Thyroid gland (tissue), 4 donors: ENCODE data around the gene TSLP. TPM values are rescaled to one million over a fixed set of nuclear protein-coding genes. Genes with fewer than 3 reads are reported as not detected.
A peak's percentile ranks its signal among the peaks of the same experiment; 100 is the strongest.

Experiments used
- DNase-seq, 2 donors: peaks; one replicate each; pipeline ENCODE4 v3.0.0-alpha.2; 2019
- H3K27ac ChIP-seq, 3 donors: fragments of 200-600 bp; sonication (generic); 1 replicate in 2 of 3; 2 replicates in 1 of 3; pipeline ENCODE4 v1.5.1; 2016 to 2019; ENCODE audit warnings: mild to moderate bottlenecking in 1 of 3, moderate library complexity in 1 of 3
- H3K27me3 ChIP-seq: fragments of 200-600 bp; sonication (generic); one replicate; pipeline ENCODE4 v1.5.1; 2019
- H3K36me3 ChIP-seq, 2 donors: fragments of 200-600 bp; sonication (generic); one replicate each; pipeline ENCODE4 v1.5.1; 2016 to 2019
- H3K4me1 ChIP-seq, 2 donors: fragments of 200-600 bp; sonication (generic); one replicate each; pipeline ENCODE4 v1.5.1; 2017 to 2019
- H3K4me3 ChIP-seq, 3 donors: fragments of 200-600 bp; sonication (generic); replicated peaks in 1 of 3; 1 replicate in 2 of 3; 2 replicates in 1 of 3; pipeline ENCODE4 v1.5.1; 2016; ENCODE audit warnings: mild to moderate bottlenecking in 1 of 3
- H3K9me3 ChIP-seq: fragments of 200-600 bp; sonication (generic); one replicate; pipeline ENCODE4 v1.5.1; 2017
- POLR2A ChIP-seq, 2 donors: fragments of 450-650 bp; IDR thresholded peaks; one replicate each; pipeline ENCODE4 v1.6.1; 2017; ENCODE audit warnings: antibody characterized with exemption in 2 of 2, mild to moderate bottlenecking in 2 of 2, moderate library complexity in 1 of 2
- WGBS, 2 donors: methylation state at CpG; one replicate each; pipeline ENCODE4 v1.1.5; 2017; 5-methylcytosine and 5-hydroxymethylcytosine counted together
- intact Hi-C: fragments of 100-400 bp; cut with DNase I; formaldehyde crosslinking; loops from one replicate; pipeline ENCODE4 v1.15.1; 2023
- total RNA-seq, 4 donors: library from RNA; depleted of rRNA; stranded (reverse); fragments of >200 nt; gene quantifications; one replicate each; pipeline ENCODE4 v1.2.3, GENCODE V29; 2016
- TF ChIP-seq, protein P1 (sequence below), 6 experiments: fragments of 200-600 bp in 3 of 6; fragments of 450-650 bp in 3 of 6; sonication (generic) in 3 of 6; IDR thresholded peaks; one replicate each; pipeline ENCODE4 v1.5.1; 2016 to 2019; ENCODE audit warnings: antibody characterized with exemption in 6 of 6, mild to moderate bottlenecking in 2 of 6, inconsistent platforms in 1 of 6, moderate library complexity in 1 of 6

The TSLP gene
- total RNA-seq, 4 donors from 2014 or later = 0.11 to 0.81 (median 0.26) TPM

DNA sequence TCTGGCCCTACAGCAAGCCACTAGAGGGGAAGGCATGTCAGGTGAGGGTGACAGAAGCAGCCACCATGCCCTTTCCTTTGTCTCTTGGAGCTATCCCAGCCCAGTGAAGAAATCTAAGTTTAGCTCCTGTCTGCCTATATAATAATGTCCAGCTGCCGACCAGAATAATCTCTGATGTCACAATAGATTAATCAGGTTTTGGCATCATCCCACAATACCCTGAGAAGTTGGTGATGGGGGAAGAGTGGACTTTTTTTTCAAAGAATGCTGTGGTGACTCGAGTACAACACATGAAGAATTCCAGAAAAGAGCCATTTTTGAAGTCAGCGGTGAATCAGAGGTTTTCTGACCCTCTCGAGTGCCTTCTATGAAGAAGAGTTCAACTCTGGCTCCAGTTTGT, 1.7 kb upstream of the TSLP start:
- H3K4me1 ChIP-seq = peaks cover 0 to 9% of the 10 kb centered on the region in 2 donors
- no peak for DNase-seq
- TF ChIP-seq POLR2A (IDR thresholded peaks at IDR 0.05) = no peak
- TF ChIP-seq, protein P1, sequence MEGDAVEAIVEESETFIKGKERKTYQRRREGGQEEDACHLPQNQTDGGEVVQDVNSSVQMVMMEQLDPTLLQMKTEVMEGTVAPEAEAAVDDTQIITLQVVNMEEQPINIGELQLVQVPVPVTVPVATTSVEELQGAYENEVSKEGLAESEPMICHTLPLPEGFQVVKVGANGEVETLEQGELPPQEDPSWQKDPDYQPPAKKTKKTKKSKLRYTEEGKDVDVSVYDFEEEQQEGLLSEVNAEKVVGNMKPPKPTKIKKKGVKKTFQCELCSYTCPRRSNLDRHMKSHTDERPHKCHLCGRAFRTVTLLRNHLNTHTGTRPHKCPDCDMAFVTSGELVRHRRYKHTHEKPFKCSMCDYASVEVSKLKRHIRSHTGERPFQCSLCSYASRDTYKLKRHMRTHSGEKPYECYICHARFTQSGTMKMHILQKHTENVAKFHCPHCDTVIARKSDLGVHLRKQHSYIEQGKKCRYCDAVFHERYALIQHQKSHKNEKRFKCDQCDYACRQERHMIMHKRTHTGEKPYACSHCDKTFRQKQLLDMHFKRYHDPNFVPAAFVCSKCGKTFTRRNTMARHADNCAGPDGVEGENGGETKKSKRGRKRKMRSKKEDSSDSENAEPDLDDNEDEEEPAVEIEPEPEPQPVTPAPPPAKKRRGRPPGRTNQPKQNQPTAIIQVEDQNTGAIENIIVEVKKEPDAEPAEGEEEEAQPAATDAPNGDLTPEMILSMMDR (IDR thresholded peaks at IDR 0.05) = no peak
- no peaks in the 10 kb centered on the region for H3K36me3 ChIP-seq
- no peak overlapping the region for H3K4me3 ChIP-seq
- no peak overlapping the region for H3K27ac ChIP-seq
- intact Hi-C loops = no loop called here
- 40 to 48% methylated on average over 4 of the region's 4 CpGs for WGBS, 2 donors
- H3K27me3 ChIP-seq = no peaks in the 10 kb centered on the region
- H3K9me3 ChIP-seq = no peaks in the 10 kb centered on the region

DNA sequence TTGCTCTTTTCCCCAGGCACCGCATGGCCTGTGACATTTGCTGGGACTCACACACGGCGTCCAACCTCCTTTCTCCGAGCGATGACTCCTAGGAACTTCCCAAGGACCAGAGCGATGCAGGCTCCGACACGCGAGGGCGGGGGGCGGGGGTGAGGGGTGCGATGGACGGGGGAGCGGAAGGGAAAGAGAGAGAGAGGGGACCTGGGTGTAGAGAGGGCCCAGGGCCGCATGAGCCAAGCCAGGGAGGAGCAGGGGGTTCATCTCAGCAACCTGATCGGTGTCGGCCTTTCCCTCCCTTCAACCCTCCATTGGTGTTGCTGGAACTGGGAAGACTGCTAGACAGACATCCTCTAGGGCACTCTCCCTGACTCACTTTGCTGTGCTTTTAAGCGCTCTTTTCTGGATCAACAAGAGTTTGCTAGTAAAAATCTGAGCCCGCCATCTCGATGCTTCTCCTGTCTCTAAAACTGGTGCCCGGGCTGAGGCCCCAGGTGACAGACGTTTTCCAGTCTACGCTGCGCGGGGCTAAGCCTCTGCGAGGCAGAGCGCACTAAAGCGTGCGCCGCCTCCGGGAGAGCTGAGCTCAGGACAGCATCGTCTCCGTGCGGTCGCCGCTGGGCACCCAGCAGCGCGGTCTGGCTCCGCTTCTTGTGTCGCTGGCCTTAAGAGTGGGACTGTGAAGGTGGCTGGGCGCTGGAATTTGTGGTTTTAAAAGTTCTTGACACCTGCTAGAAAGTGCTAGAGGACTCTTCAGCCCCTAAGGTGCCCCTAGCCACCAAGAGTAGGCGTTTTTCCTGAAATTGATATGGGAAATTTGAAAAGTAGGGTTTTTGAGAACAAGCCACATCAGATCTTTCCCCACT, 1.0 kb upstream of the TSLP start:
- Histone ChIP-seq H3K4me1 (peaks cover 0 to 9% of the 10 kb centered on the region in 2 donors), H3K9me3 (no peaks in the 10 kb centered on the region), H3K4me3 (no peak overlapping the region), H3K27me3 (no peaks in the 10 kb centered on the region), H3K36me3 (no peaks in the 10 kb centered on the region), H3K27ac (no peak overlapping the region)
- DNase-seq = peak; percentile 34 to 35
- WGBS, 2 donors = 4 to 8% methylated on average over 30 to 41 of the region's 42 CpGs
- intact Hi-C loops = no loop called here
- TF ChIP-seq, protein P1 (IDR thresholded peaks at IDR 0.05) = no peak
- TF ChIP-seq POLR2A (IDR thresholded peaks at IDR 0.05) = no peak

DNA sequence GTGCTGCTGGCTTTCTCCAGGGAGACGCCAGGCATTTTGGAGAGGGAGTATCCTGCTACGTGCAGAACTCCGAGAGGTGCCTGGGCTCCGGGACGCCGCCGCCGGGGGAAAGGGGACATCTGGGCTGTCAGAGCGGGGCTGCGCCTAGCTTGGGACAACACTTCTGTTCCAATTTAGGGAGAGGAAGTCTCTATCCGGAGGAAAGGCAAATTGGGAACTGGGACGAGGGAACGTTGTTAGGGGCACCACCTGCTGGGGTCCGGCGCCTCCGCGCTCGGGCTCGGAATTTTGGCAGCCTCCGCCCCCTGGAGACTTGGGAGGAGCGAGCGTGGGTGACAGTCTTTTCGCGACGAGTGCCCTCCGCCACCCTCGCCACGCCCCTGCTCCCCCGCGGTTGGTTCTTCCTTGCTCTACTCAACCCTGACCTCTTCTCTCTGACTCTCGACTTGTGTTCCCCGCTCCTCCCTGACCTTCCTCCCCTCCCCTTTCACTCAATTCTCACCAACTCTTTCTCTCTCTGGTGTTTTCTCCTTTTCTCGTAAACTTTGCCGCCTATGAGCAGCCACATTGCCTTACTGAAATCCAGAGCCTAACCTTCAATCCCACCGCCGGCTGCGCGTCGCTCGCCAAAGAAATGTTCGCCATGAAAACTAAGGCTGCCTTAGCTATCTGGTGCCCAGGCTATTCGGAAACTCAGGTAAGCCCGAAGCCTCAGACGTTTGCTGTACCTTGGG, 1.6 kb downstream of the TSLP start:
- H3K27ac ChIP-seq = no peak overlapping the region
- DNase-seq = peak; percentile 77 to 78
- no peaks in the 10 kb centered on the region for H3K27me3 ChIP-seq
- intact Hi-C loops = no loop called here
- H3K4me1 ChIP-seq = peaks cover 0 to 9% of the 10 kb centered on the region in 2 donors
- peak overlapping the region; percentile 19 to 60 (median 30) for H3K4me3 ChIP-seq
- TF ChIP-seq POLR2A (IDR thresholded peaks at IDR 0.05) = no peak
- TF ChIP-seq, protein P1 (IDR thresholded peaks at IDR 0.05) = peak in 1 of 6 experiments; percentile 7
- 1% methylated on average over 42 to 44 of the region's 44 CpGs for WGBS, 2 donors
- H3K9me3 ChIP-seq = no peaks in the 10 kb centered on the region
- H3K36me3 ChIP-seq = no peaks in the 10 kb centered on the region

DNA sequence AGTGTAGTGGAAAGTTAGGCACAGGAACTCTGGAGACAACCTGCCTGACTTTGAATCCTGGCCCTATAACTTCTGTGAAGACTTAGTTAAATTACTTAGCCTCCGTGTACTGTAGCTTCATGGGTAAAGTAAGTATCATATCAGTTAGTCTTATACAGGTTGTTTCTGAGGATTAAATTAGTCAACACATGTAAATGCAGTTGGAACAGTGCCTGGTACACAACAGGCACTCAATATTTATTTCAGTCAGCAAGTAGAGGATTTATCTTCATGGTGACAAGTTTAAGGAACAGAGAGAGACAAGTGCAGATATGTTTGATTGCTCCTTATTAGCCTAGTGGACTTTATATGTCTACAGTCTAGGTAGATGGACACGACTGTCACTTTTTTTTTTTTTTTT, 2.7 kb downstream of the TSLP start:
- 77 to 80% methylated on average over 2 of the region's 2 CpGs for WGBS, 2 donors
- Histone ChIP-seq H3K27me3 (no peaks in the 10 kb centered on the region), H3K4me3 (no peak overlapping the region), H3K36me3 (no peaks in the 10 kb centered on the region), H3K9me3 (no peaks in the 10 kb centered on the region), H3K4me1 (peaks cover 0 to 9% of the 10 kb centered on the region in 2 donors), H3K27ac (no peak overlapping the region)
- TF ChIP-seq, protein P1 (IDR thresholded peaks at IDR 0.05) = no peak
- TF ChIP-seq POLR2A (IDR thresholded peaks at IDR 0.05) = no peak
- no peak for DNase-seq
- intact Hi-C loops = no loop called here

DNA sequence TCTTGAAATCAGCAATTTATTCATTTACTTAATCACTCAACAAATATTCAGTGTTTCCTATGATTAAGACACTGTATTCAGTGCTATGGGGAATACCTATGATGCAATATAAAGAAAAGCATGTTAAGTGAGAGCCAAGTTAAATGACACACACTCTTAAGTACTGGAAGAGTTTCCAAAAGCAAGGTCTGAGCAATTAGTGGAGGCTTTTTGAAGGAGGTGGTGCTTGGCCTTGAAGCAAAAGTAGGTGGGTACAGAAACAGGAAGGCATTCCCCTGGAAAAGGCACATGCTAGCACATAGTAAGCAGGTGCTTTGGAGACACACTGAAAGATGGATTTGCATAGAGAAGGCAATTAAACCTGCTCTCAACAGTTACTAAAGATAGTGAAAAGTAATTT, 4.0 kb downstream of the TSLP start:
- DNase-seq = no peak
- no peak overlapping the region for H3K27ac ChIP-seq
- intact Hi-C loops = no loop called here

More for the DNA sequence above, 4.0 kb downstream of the TSLP start:
- H3K36me3 ChIP-seq = no peaks in the 10 kb centered on the region
- H3K9me3 ChIP-seq = no peaks in the 10 kb centered on the region
- H3K4me1 ChIP-seq = peaks cover 0 to 5% of the 10 kb centered on the region in 2 donors
- H3K4me3 ChIP-seq = no peak overlapping the region
- TF ChIP-seq, protein P1 (IDR thresholded peaks at IDR 0.05) = no peak
- TF ChIP-seq POLR2A (IDR thresholded peaks at IDR 0.05) = no peak
- H3K27me3 ChIP-seq = no peaks in the 10 kb centered on the region
